Measurements from ENCODE around the gene GRB14.
"Not testable (repeated sequence)": the region's sequence is repeated elsewhere in the genome, so short reads cannot be mapped to it uniquely, and the experiment has no call there.

GRB14 gene

GRCh38 chr2:164473021-164473420 lies 148.3 kb downstream of the GRB14 start:
- TF ChIP-seq CTCF (IDR thresholded peaks at IDR 0.05; ENCODE audit: low read depth, low read length), result no peak
- Histone ChIP-seq H3K4me1 (no peaks in the 10 kb centered on the region), H3K9me3 (no peaks in the 10 kb centered on the region), H3K27me3 (no peaks in the 10 kb centered on the region), H3K4me3 (ENCODE audit: low read depth, low read length) (no peak overlapping the region), H3K36me3 (no peaks in the 10 kb centered on the region)
- no peak for DNase-seq

DNA sequence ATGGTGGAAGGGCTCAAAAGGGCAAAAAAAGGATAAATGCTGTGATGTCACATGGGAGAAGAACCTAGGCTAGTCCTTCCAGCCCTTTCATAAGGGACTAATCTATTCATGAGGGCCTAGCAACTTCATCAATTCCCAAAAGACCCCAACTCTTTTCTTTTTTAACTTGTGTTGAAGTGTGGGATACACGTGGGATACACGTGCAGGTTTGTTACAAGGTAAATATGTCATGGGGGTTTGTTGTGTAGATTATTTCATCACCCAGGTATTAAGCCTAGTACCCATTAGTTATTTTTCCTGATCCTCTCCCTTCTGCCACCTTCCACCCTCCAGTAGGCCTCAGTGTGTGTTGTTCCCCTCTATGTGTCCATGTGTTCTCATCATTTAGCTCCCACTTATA lies 156.2 kb downstream of the GRB14 start:
- H3K27me3 ChIP-seq; H3K4me3 ChIP-seq (ENCODE audit: low read depth, low read length); DNase-seq: not testable (repeated sequence)

GRCh38 chr2:164464376-164464775 lies 156.9 kb downstream of the GRB14 start:
- no peaks in the 10 kb centered on the region for H3K36me3 ChIP-seq
- no peak for DNase-seq
- H3K9me3 ChIP-seq, result no peaks in the 10 kb centered on the region
- H3K4me3 ChIP-seq (ENCODE audit: low read depth, low read length), result no peak overlapping the region
- no peaks in the 10 kb centered on the region for H3K4me1 ChIP-seq
- H3K27me3 ChIP-seq, result no peaks in the 10 kb centered on the region
- TF ChIP-seq CTCF (IDR thresholded peaks at IDR 0.05; ENCODE audit: low read depth, low read length), result no peak

More for the DNA sequence above, 156.2 kb downstream of the GRB14 start:
- H3K36me3 ChIP-seq, H3K4me1 ChIP-seq, H3K9me3 ChIP-seq: not testable (repeated sequence)

GRCh38 chr2:164458792-164459191 lies 162.5 kb downstream of the GRB14 start:
- TF ChIP-seq CTCF (IDR thresholded peaks at IDR 0.05; ENCODE audit: low read depth, low read length), result no peak
- Histone ChIP-seq H3K36me3 (no peaks in the 10 kb centered on the region), H3K4me3 (ENCODE audit: low read depth, low read length) (no peak overlapping the region), H3K4me1 (no peaks in the 10 kb centered on the region), H3K9me3 (no peaks in the 10 kb centered on the region), H3K27me3 (no peaks in the 10 kb centered on the region)
- DNase-seq, result no peak

GRCh38 chr2:164457271-164457670 lies 164.0 kb downstream of the GRB14 start:
- H3K9me3 ChIP-seq, result no peaks in the 10 kb centered on the region
- H3K27me3 ChIP-seq, result no peaks in the 10 kb centered on the region
- no peak overlapping the region for H3K4me3 ChIP-seq (ENCODE audit: low read depth, low read length)
- H3K36me3 ChIP-seq, result no peaks in the 10 kb centered on the region
- H3K4me1 ChIP-seq, result no peaks in the 10 kb centered on the region
- no peak for TF ChIP-seq CTCF (IDR thresholded peaks at IDR 0.05; ENCODE audit: low read depth, low read length)
- DNase-seq, result no peak

DNA sequence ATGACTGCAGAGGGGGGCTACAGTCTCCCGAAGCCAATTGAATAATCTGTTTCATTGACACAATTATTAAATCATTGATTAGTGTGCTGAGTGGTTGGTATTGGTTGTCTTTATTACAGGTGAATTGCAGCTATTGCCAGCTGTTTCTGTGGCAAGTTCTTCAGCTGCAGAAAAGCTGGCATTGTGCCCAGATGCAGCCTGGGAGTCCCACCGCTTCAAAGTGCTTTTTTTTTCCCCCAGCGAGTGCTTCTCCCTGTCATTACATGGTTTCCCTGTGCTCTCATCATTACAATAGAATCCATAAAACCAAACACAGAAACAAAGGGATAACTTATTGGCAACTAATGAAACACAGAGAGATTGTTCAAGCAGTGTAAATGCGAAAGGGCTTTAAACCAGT lies 164.7 kb downstream of the GRB14 start:
- no peaks in the 10 kb centered on the region for H3K9me3 ChIP-seq
- H3K36me3 ChIP-seq, result no peaks in the 10 kb centered on the region
- peak; percentile 53 for DNase-seq
- TF ChIP-seq CTCF (IDR thresholded peaks at IDR 0.05; ENCODE audit: low read depth, low read length), result no peak
- H3K4me1 ChIP-seq, result no peaks in the 10 kb centered on the region
- H3K4me3 ChIP-seq (ENCODE audit: low read depth, low read length), result no peak overlapping the region
- H3K27me3 ChIP-seq, result no peaks in the 10 kb centered on the region

Measured in BE2C (cell line).